Testis (tissue), 2 donors: ENCODE results near the gene OTOGL.

Source experiments
- POLR2A ChIP-seq: fragments of 450-650 bp; IDR thresholded peaks from one replicate; pipeline ENCODE4 v1.6.1; 2017; ENCODE audit warnings: antibody characterized with exemption, mild to moderate bottlenecking, moderate library complexity
- TF ChIP-seq, protein P1 (sequence below), 3 experiments: fragments of 450-650 bp in 2 of 3; fragments of 200-600 bp in 1 of 3; sonication (generic) in 1 of 3; IDR thresholded peaks; one replicate each; pipeline ENCODE4 v1.5.1; 2016 to 2019; ENCODE audit warnings: antibody characterized with exemption in 3 of 3, mild to moderate bottlenecking in 2 of 3, moderate library complexity in 1 of 3

DNA sequence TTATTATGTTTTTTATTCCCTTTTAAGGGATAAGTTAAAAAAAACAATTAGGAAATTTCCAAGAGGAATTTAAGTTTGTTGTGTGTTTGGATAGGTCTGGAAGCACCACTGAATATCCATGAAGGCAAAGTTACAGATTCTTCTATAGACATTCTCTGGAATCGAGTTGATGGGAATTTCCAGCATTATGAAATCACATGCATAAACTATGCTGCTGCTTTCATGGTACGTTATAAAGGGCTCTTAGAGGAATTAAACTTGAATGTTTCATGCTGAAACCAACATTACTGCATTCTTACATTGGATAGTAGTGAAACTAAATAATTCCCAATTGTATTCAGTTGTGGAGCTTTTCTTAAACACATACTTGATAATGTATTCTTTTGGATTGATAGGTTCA is 323.2 kb downstream of the OTOGL start:
- TF ChIP-seq POLR2A, result no peak
- TF ChIP-seq, protein P1, sequence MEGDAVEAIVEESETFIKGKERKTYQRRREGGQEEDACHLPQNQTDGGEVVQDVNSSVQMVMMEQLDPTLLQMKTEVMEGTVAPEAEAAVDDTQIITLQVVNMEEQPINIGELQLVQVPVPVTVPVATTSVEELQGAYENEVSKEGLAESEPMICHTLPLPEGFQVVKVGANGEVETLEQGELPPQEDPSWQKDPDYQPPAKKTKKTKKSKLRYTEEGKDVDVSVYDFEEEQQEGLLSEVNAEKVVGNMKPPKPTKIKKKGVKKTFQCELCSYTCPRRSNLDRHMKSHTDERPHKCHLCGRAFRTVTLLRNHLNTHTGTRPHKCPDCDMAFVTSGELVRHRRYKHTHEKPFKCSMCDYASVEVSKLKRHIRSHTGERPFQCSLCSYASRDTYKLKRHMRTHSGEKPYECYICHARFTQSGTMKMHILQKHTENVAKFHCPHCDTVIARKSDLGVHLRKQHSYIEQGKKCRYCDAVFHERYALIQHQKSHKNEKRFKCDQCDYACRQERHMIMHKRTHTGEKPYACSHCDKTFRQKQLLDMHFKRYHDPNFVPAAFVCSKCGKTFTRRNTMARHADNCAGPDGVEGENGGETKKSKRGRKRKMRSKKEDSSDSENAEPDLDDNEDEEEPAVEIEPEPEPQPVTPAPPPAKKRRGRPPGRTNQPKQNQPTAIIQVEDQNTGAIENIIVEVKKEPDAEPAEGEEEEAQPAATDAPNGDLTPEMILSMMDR (IDR thresholded peaks at IDR 0.05), result no peak
